ENCODE measurements around the gene IRF9.

The IRF9 gene

DNA sequence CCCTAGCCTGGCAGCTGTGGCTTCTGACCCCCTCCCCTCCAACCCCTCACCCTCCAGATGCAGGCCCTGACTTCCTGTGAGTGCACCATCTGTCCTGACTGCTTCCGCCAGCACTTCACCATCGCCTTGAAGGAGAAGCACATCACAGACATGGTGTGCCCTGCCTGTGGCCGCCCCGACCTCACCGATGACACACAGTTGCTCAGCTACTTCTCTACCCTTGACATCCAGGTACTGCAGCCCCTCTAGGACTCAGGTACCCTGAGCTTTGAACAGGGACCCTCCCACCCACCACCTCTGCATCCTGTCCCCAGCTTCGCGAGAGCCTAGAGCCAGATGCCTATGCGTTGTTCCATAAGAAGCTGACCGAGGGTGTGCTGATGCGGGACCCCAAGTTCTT is 6.0 kb upstream of the IRF9 start:
- no peaks in the 10 kb centered on the region for H3K9me3 ChIP-seq (replicated peaks; ENCODE audit: low read length)
- H3K9ac ChIP-seq (ENCODE audit: low read depth, low read length) = no peak overlapping the region
- H3K27me3 ChIP-seq (ENCODE audit: control insufficient read depth, insufficient read depth, low read length) = no peaks in the 10 kb centered on the region
- H3K4me3 ChIP-seq (ENCODE audit: low read length) = no peak overlapping the region
- H3K4me2 ChIP-seq (ENCODE audit: low read length) = no peak overlapping the region
- H3K4me1 ChIP-seq (ENCODE audit: control insufficient read depth, insufficient read depth, low read length) = no peaks in the 10 kb centered on the region
- H3K36me3 ChIP-seq (ENCODE audit: insufficient read depth, low read length) = peaks cover 65% of the 10 kb centered on the region

DNA sequence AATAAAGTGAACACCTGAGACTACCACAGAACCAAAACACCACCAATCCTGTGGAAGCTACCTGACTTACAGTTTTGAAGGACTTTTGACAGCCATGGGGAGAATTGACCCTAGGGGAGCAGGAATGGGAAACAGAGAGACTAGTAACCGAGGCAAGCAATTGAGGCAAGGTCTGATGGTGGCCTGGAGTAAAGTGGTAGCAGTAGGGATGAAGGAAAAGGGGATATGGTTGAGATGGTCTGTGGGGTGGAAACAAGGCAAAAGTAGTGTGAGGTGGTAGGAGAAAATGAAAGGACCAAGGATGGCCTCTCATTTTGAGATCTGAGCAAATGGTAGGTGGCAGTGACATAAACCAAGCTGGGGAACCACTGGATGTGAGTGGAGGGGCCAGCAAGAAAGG is 4.2 kb upstream of the IRF9 start:
- H3K9ac ChIP-seq (ENCODE audit: low read depth, low read length) = no peak overlapping the region
- H3K4me3 ChIP-seq (ENCODE audit: low read length) = no peak overlapping the region
- H3K4me1 ChIP-seq (ENCODE audit: control insufficient read depth, insufficient read depth, low read length) = peaks cover 11% of the 10 kb centered on the region
- peaks cover 56% of the 10 kb centered on the region for H3K36me3 ChIP-seq (ENCODE audit: insufficient read depth, low read length)
- no peak overlapping the region for H3K4me2 ChIP-seq (ENCODE audit: low read length)
- no peaks in the 10 kb centered on the region for H3K9me3 ChIP-seq (replicated peaks; ENCODE audit: low read length)
- H3K27me3 ChIP-seq (ENCODE audit: control insufficient read depth, insufficient read depth, low read length) = no peaks in the 10 kb centered on the region

DNA sequence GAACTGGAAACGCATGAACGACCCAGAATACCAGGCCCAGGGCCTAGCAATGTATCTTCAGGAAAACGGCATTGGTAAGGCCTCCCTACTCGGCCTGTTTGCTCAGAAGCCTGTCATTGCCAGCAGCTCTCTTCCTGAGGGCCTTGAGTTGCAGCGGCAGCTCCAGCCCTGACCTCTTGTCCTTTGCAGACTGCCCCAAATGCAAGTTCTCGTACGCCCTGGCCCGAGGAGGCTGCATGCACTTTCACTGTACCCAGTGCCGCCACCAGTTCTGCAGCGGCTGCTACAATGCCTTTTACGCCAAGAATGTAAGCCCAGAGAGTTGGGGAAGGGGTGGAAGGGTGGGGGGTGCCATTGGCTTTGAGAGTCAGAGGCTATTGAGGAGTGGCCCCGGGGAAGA is 3.7 kb upstream of the IRF9 start:
- Histone ChIP-seq H3K36me3 (ENCODE audit: insufficient read depth, low read length) (peaks cover 53% of the 10 kb centered on the region), H3K9me3 (replicated peaks; ENCODE audit: low read length) (no peaks in the 10 kb centered on the region)

DNA sequence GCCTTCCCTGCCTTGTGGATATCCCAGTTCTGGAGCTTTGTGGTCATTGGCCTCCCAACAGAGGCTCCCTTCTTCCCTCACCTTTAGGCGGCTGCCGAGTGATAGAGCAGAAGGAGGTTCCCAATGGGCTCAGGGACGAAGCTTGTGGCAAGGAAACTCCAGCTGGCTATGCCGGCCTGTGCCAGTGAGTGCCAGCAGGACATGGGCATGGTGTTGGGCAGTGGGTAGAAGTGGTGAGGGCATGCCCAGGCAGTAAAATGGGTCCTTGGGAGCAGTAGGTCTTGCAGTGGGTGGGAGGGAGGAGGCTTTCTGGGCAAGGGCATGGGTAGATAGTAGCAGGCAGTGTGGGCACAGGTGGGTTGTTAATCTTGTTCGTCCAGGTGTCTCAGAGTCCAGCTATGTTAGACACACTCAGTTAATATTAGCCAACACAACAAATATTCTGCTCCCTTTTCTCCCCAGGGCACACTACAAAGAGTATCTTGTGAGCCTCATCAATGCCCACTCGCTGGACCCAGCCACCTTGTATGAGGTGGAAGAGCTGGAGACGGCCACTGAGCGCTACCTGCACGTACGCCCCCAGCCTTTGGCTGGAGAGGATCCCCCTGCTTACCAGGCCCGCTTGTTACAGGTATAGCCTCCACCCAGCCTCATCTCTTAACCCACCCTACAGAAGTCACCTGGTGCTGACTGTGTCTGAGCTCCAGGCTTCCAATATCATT is 1.1 kb upstream of the IRF9 start:
- Histone ChIP-seq H3K9ac (ENCODE audit: low read depth, low read length) (no peak overlapping the region), H3K4me1 (ENCODE audit: control insufficient read depth, insufficient read depth, low read length) (peaks cover 17% of the 10 kb centered on the region), H3K4me3 (ENCODE audit: low read length) (no peak overlapping the region), H3K36me3 (ENCODE audit: insufficient read depth, low read length) (peaks cover 66% of the 10 kb centered on the region), H3K4me2 (ENCODE audit: low read length) (no peak overlapping the region), H3K27me3 (ENCODE audit: control insufficient read depth, insufficient read depth, low read length) (no peaks in the 10 kb centered on the region), H3K9me3 (replicated peaks; ENCODE audit: low read length) (no peaks in the 10 kb centered on the region)

More for the DNA sequence above, 3.7 kb upstream of the IRF9 start:
- Histone ChIP-seq H3K9ac (ENCODE audit: low read depth, low read length) (no peak overlapping the region), H3K27me3 (ENCODE audit: control insufficient read depth, insufficient read depth, low read length) (no peaks in the 10 kb centered on the region), H3K4me3 (ENCODE audit: low read length) (no peak overlapping the region), H3K4me2 (ENCODE audit: low read length) (no peak overlapping the region), H3K4me1 (ENCODE audit: control insufficient read depth, insufficient read depth, low read length) (peaks cover 16% of the 10 kb centered on the region)

DNA sequence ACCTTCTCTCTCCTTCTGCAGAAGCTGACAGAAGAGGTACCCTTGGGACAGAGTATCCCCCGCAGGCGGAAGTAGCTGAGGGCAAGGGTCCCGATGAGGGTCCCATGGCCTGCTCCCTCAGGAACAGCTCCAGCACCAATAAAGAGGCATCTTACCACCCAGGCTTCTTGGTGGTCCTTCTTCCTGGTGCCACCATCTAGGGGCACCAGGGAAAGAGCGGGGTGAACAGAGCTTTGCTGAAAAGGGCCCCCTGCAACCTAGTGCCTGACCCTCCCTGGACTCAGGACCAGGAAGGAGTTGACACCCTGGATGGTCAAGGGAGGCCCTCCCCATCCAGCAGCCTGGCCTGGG is 591 bp upstream of the IRF9 start:
- Histone ChIP-seq H3K9me3 (replicated peaks; ENCODE audit: low read length) (no peaks in the 10 kb centered on the region), H3K4me1 (ENCODE audit: control insufficient read depth, insufficient read depth, low read length) (peaks cover 17% of the 10 kb centered on the region), H3K4me2 (ENCODE audit: low read length) (no peak overlapping the region), H3K27me3 (ENCODE audit: control insufficient read depth, insufficient read depth, low read length) (no peaks in the 10 kb centered on the region), H3K4me3 (ENCODE audit: low read length) (no peak overlapping the region), H3K9ac (ENCODE audit: low read depth, low read length) (no peak overlapping the region), H3K36me3 (ENCODE audit: insufficient read depth, low read length) (peaks cover 66% of the 10 kb centered on the region)

DNA sequence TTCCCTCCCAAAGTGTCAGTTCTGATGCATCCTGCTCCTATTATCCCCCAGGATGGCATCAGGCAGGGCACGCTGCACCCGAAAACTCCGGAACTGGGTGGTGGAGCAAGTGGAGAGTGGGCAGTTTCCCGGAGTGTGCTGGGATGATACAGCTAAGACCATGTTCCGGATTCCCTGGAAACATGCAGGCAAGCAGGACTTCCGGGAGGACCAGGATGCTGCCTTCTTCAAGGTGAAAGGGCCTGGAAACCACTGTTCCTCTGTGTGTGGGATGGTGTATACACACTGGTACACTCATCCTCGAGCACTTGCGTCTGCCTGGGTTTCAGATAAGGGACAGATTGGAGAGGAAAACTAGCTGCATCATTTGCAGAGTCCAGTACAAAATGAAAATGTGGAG is 1.0 kb downstream of the IRF9 start:
- peak overlapping the region; percentile 84 for H3K9ac ChIP-seq (ENCODE audit: low read depth, low read length)
- H3K4me3 ChIP-seq (ENCODE audit: low read length) = peak overlapping the region; percentile 76
- H3K9me3 ChIP-seq (replicated peaks; ENCODE audit: low read length) = no peaks in the 10 kb centered on the region
- H3K4me2 ChIP-seq (ENCODE audit: low read length) = peak overlapping the region; percentile 93
- H3K4me1 ChIP-seq (ENCODE audit: control insufficient read depth, insufficient read depth, low read length) = peaks cover 17% of the 10 kb centered on the region
- no peaks in the 10 kb centered on the region for H3K27me3 ChIP-seq (ENCODE audit: control insufficient read depth, insufficient read depth, low read length)
- H3K36me3 ChIP-seq (ENCODE audit: insufficient read depth, low read length) = peaks cover 69% of the 10 kb centered on the region

DNA sequence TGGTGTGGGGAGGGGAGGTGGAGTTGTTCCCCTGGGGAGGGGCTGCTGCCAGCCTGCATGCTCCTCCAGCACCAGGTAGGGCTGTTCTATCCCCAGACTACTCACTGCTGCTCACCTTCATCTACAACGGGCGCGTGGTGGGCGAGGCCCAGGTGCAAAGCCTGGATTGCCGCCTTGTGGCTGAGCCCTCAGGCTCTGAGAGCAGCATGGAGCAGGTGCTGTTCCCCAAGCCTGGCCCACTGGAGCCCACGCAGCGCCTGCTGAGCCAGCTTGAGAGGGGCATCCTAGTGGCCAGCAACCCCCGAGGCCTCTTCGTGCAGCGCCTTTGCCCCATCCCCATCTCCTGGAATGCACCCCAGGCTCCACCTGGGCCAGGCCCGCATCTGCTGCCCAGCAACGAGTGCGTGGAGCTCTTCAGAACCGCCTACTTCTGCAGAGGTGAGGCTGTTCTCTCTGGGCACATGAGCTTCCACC is 3.5 kb downstream of the IRF9 start:
- peaks cover 17% of the 10 kb centered on the region for H3K4me1 ChIP-seq (ENCODE audit: control insufficient read depth, insufficient read depth, low read length)
- peaks cover 59% of the 10 kb centered on the region for H3K36me3 ChIP-seq (ENCODE audit: insufficient read depth, low read length)
- H3K27me3 ChIP-seq (ENCODE audit: control insufficient read depth, insufficient read depth, low read length) = no peaks in the 10 kb centered on the region
- no peaks in the 10 kb centered on the region for H3K9me3 ChIP-seq (replicated peaks; ENCODE audit: low read length)
- H3K9ac ChIP-seq (ENCODE audit: low read depth, low read length) = no peak overlapping the region
- H3K4me2 ChIP-seq (ENCODE audit: low read length) = no peak overlapping the region
- H3K4me3 ChIP-seq (ENCODE audit: low read length) = no peak overlapping the region

DNA sequence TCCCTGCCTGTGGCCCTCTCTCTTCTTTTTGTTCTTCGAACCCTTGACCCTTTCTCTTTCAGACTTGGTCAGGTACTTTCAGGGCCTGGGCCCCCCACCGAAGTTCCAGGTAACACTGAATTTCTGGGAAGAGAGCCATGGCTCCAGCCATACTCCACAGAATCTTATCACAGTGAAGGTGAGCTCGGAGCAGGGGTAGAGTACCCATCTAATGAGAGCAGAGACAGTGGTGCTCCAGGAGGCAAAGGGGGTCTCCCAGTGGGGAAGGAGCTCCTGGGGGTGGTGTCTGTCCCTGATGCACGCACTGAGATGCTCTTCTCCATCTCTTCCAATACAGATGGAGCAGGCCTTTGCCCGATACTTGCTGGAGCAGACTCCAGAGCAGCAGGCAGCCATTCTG is 4.7 kb downstream of the IRF9 start:
- peaks cover 46% of the 10 kb centered on the region for H3K36me3 ChIP-seq (ENCODE audit: insufficient read depth, low read length)
- no peaks in the 10 kb centered on the region for H3K27me3 ChIP-seq (ENCODE audit: control insufficient read depth, insufficient read depth, low read length)
- no peak overlapping the region for H3K9ac ChIP-seq (ENCODE audit: low read depth, low read length)
- H3K4me3 ChIP-seq (ENCODE audit: low read length) = no peak overlapping the region
- peaks cover 14% of the 10 kb centered on the region for H3K4me1 ChIP-seq (ENCODE audit: control insufficient read depth, insufficient read depth, low read length)
- no peak overlapping the region for H3K4me2 ChIP-seq (ENCODE audit: low read length)
- H3K9me3 ChIP-seq (replicated peaks; ENCODE audit: low read length) = no peaks in the 10 kb centered on the region

DNA sequence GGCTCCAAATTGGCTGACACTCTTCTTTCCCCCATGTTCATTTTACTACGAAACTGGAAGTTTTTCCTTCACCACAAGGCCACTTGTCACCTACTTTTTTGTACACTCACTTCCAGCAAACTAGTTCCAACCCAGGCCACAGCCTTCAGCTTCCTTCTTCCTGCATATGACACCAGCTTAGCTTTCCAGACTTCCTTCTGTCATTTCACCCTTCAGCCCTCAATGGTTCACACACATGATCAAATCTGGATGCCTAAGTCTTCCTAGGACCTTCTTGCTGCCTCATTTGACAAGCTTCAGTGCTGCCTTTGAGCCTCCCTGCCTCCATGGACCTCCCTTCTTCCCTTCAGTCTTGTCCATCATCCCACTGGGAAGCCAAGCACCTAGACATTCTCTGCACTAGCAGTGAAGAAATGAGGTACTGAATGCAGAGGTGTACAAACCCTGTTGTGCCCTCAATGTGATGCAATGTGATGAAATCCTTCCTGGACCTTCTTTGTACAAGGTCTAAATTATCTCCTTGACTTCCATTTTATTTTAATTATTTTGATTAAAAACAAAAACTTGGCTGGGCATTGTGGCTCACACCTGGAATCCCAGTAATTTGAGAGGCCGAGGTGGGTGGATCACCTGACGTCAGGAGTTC is 6.5 kb downstream of the IRF9 start:
- no peak overlapping the region for H3K4me3 ChIP-seq (ENCODE audit: low read length)
- H3K4me2 ChIP-seq (ENCODE audit: low read length) = no peak overlapping the region
- H3K36me3 ChIP-seq (ENCODE audit: insufficient read depth, low read length) = peaks cover 46% of the 10 kb centered on the region

DNA sequence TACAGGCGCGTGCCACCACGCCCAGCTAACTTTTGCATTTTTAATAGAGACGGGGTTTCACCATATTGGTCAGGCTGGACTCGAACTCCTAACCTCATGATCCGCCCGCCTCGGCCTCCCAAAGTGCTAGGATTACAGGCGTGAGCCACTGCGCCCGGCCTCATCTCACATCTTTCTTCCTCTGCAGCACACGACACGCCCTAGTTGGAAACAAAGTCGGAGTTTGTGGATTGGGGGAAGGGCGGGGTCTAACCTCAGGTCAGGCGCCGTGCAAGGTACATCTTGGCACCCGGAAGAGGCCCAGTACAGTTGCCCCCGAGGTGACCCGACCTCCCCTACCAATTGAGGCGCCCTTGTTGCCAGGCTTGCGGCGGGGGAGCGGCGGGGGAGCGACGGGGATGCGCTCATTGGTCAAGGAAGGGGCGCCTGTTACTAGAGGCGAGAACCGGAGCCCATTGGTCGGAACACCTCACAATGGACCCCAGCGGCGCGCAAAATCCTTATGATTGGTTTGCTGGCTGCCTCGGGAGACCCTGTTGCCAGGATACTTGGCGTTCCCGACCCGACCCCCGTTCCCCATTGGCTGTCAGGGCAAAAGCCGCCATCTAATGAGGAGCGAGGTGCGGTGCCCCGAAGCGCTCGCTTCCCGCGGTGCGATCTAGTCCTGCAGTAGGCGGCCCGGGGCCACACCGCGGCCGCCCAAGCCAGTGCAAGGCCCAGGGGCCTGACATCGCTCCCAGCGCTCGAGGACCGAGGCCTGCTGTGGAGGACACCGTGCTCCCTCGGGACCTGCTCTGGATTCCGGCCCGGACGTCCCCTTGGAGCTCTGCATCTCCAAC is 10.6 kb downstream of the IRF9 start, which contains the start of gene REC8:
TSS of gene REC8 (plus strand) at position 659 of the 839 bp plus-strand sequence. CDS start 473 bp downstream, outside the sequence.
- no peaks in the 10 kb centered on the region for H3K27me3 ChIP-seq (ENCODE audit: control insufficient read depth, insufficient read depth, low read length)
- H3K36me3 ChIP-seq (ENCODE audit: insufficient read depth, low read length) = peaks cover 17% of the 10 kb centered on the region
- H3K4me1 ChIP-seq (ENCODE audit: control insufficient read depth, insufficient read depth, low read length) = no peaks in the 10 kb centered on the region
- no peak within 1 kb of the TSS for H3K4me3 ChIP-seq (ENCODE audit: low read length)
- no peaks in the 10 kb centered on the region for H3K9me3 ChIP-seq (replicated peaks; ENCODE audit: low read length)
- no peak within 1 kb of the TSS for H3K9ac ChIP-seq (ENCODE audit: low read depth, low read length)
- peak within 1 kb of the TSS; percentile 35 for H3K4me2 ChIP-seq (ENCODE audit: low read length)

More for the DNA sequence above, 6.5 kb downstream of the IRF9 start:
- no peaks in the 10 kb centered on the region for H3K27me3 ChIP-seq (ENCODE audit: control insufficient read depth, insufficient read depth, low read length)
- no peaks in the 10 kb centered on the region for H3K4me1 ChIP-seq (ENCODE audit: control insufficient read depth, insufficient read depth, low read length)
- H3K9ac ChIP-seq (ENCODE audit: low read depth, low read length) = no peak overlapping the region
- H3K9me3 ChIP-seq (replicated peaks; ENCODE audit: low read length) = no peaks in the 10 kb centered on the region

DNA sequence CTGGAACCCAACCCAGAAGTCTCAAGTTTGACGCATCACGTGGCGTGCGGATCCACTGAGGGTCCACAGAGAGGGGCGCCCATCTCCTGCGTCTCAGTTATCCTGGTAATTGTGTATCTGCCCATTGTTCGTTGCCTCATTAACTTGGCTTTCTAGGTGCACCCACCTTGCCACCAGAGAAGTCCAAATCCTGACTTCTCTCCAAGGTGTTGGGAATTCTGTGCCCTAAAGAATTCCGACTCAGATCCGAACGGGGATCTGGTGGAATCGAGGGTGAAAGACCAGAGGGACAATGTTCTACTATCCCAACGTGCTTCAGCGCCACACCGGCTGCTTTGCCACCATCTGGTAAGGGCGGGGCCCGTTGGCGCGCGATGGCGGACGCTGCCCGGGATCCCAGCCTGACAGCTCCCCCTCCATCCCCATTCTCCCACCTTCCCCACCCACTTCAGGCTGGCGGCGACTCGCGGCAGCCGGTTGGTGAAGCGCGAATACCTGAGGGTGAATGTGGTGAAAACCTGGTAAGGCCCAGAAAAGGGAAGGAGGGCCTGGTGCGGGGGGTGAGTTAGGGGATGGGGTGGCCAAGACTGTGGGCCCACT is 11.3 kb downstream of the IRF9 start:
- Histone ChIP-seq H3K36me3 (ENCODE audit: insufficient read depth, low read length) (peaks cover 14% of the 10 kb centered on the region), H3K9ac (ENCODE audit: low read depth, low read length) (no peak overlapping the region), H3K4me2 (ENCODE audit: low read length) (no peak overlapping the region), H3K27me3 (ENCODE audit: control insufficient read depth, insufficient read depth, low read length) (no peaks in the 10 kb centered on the region), H3K4me1 (ENCODE audit: control insufficient read depth, insufficient read depth, low read length) (no peaks in the 10 kb centered on the region), H3K9me3 (replicated peaks; ENCODE audit: low read length) (no peaks in the 10 kb centered on the region), H3K4me3 (ENCODE audit: low read length) (no peak overlapping the region)

Measured in skeletal muscle satellite cell (primary cell).